Fibroblast of the conjunctiva (primary cell): ENCODE results near the gene PRKAG2.
"Not testable (repeated sequence)": the region's sequence is repeated elsewhere in the genome, so short reads cannot be mapped to it uniquely, and the experiment has no call there.

Experiments
- DNase-seq: peaks from one replicate; pipeline ENCODE4 v3.0.0-alpha.2; 2010; ENCODE audit warnings: low read depth

Gene PRKAG2

GRCh38 chr7:151834271-151835035, 42.5 kb downstream of the PRKAG2 start:
- DNase-seq: no peak

GRCh38 chr7:151833691-151834090, 43.2 kb downstream of the PRKAG2 start:
- DNase-seq: no peak

DNA sequence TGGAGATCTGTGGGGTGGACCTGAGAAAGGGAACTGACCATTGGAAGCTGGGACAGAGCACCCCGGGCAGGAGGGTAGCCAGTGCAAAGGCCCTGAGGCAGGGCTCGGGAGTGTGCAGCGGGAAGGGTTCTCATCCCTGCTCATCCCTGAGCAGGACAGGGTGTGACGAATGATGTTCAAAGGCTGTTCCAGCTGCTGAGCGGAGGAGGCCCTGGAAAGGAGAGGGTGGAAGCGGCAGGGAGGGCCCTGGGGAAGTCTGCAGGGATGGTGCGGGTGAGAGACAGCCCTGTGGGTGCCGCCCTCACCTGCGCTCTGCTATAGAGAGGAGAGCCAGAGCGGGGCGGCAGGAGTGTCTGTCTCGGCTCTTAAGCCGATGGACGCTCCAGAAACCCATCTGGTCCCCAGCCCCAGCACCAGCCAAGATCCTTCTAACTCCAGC, 43.7 kb downstream of the PRKAG2 start:
- no peak for DNase-seq

DNA sequence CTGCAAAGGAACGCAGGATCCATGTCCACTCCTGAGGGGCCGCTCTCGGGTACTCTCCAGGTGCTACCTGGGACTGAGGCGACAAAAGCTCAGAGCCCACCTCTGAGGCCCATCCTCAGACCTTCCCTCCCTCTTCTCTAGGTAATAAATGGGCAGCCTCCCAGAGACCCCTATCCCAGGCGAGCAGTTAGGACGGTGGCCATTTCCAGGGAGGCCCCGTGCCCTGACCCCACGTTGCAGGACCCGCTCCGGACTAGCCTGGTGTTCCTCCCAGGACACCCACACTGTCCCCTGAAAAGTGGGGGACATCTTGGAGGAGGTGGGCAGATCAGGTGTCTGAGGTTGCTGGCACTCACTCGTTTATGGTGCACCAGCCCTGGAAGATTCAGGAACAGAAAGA, 44.3 kb downstream of the PRKAG2 start:
- no peak for DNase-seq

DNA sequence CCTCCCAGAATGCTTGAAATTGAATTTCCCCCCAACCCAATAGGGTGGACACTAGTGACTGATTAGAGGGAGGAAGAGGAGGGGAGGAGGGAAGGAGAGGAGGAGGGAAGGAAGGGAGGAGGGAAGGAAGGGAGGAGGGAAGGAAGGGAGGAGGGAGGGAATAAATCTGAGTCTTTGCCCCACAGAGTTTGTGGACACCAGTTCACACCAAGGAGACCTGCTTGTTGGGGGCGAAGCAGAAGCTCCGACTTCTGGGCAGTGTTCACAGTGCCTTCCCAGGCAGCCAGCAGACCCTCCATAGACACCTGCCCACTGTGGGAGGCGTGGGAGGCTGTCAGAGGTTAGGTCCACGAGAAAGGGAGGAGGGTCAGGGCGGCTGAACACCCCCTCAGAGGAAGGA, 44.8 kb downstream of the PRKAG2 start:
- DNase-seq: no peak

GRCh38 chr7:151831606-151832005, 45.3 kb downstream of the PRKAG2 start:
- no peak for DNase-seq

DNA sequence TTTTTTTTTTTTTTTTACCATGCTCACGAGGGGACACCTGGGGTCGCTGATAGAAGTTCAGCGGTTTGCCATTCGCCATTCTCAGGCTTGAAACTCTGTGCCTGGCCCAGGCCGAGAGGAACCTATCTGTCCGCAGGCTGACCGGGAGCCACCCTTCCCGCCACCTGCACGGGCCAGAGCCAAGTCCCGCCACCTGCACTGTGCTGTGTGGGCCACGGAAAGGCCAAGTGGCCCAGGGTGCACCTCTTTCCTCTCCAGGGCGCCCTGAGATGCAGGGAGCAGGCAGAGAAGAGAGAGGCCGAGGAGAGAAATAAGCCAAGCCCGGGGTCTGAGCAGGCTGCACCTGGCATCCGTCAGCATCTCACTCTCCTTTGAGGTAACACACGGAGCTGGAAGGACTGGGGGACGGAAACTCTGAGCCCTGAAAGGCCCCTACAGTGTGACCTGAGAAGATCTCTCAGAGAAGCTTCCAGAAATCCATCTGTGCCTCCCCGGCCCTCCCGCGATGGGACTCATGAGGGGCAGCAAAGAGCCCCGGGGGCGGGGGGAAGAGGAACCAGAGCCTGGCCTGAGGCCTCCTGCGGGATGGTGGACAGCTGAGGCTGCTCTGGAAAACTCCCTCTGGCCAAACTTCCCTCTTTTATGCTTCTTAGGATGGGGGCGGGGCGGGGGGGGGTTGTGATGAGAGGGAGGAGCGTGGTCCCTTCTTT, 46.6 kb downstream of the PRKAG2 start:
- DNase-seq: no peak

- no peak for DNase-seq
These were observed 47.2 kb downstream of the PRKAG2 start for GRCh38 chr7:151829707-151830106.

- DNase-seq: no peak
These were observed 49.3 kb downstream of the PRKAG2 start for GRCh38 chr7:151827620-151828019.

DNA sequence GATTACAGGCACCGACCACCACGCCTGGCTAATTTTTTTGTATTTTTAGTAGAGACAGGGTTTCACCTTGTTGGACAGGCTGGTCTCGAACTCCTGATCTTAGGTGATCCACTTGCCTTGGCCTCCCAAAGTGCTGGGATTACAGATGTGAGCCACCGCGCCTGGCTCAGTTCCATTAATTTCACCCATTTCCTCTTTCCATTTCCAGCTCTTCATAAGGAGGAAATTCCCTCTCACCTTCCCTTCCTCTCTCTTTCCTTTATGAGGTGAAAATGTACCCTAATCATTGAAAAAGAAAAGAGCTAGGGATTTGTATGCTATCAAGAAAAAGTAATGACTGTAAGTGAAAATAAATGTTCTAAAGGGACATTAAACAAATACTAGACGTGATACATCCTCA, 50.6 kb downstream of the PRKAG2 start:
- not testable (repeated sequence) for DNase-seq

GRCh38 chr7:151825721-151826120, 51.2 kb downstream of the PRKAG2 start:
- DNase-seq: no peak

GRCh38 chr7:151824373-151824933, 52.5 kb downstream of the PRKAG2 start:
- no peak for DNase-seq

DNA sequence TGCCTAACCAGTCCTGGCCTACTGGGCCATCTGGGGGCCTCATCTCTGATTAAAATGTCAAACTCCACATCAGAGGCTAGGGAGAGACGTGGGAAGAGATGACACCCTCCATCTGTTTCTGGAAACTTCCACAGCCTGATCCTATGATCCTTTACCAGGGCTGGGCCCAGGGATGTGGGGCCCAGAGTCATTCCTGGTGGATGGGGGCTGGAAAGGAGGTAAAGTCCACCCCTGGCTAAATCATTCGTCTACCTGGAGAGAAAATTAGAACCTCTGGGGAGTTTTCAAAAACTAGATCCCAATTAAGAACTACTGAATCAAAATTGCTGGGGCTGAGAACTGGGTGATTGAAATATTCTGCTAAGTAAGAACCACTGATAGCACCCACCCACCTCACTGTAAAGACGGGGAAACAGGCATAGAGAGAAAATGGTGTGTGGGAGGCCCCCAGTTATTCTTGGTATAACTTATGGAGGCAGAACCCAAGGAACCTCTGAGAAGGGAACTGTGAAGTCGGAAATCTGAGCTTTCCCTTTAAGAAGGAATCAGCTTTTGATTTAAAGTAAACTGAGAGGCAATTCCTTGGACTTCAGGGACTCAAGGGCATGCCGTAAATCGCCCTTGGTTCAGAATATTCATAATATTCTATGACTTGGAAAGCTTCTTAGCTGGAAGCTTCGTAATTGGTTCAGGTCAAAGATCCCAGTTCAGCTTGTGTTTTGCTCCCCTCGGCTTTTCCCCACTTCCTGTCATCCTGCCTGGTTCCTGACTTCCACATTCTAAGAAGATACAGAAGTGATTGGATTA, 53.1 kb downstream of the PRKAG2 start:
- DNase-seq: no peak

- DNase-seq: no peak
These were observed 54.3 kb downstream of the PRKAG2 start for GRCh38 chr7:151822541-151823181.

DNA sequence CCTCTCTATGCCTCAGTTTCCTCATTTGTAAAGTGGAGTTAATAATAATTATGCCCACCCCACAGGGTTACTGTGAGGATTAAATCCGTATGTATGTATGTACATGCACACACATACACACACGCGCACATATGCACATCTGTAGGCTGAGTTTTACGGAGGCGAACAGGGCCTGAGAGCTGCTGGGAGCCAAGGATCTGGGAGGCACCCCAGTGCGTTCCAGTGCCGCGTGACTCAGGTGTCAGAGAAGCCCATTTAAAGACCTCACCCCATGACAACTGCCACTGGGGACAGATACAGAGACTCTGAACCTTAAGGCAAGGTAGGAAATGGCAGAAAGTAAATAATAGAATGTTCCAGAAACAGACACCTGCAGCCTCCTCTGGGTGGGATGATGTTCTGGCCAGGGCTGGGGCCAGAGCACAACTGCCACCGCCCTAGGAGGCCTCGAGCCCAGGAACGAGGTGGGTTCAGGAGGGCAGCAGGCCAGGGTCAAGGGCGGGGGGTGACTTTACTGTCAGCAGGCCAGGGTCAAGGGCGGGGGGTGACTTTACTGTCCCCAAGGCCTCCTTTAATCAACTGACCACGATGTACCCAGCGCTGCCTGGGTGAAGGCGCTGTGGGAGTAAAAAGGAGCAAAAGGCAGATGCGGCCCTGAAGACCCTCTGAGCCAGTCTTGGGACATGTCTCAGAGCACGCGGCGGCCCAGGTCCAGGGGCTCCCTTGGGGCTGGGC, 54.9 kb downstream of the PRKAG2 start:
- DNase-seq: no peak

GRCh38 chr7:151821226-151821625, 55.7 kb downstream of the PRKAG2 start:
- DNase-seq: no peak

- no peak for DNase-seq
These were observed 56.3 kb downstream of the PRKAG2 start for GRCh38 chr7:151820491-151821105.

- no peak for DNase-seq
These were observed 57.0 kb downstream of the PRKAG2 start for GRCh38 chr7:151819866-151820265.

DNA sequence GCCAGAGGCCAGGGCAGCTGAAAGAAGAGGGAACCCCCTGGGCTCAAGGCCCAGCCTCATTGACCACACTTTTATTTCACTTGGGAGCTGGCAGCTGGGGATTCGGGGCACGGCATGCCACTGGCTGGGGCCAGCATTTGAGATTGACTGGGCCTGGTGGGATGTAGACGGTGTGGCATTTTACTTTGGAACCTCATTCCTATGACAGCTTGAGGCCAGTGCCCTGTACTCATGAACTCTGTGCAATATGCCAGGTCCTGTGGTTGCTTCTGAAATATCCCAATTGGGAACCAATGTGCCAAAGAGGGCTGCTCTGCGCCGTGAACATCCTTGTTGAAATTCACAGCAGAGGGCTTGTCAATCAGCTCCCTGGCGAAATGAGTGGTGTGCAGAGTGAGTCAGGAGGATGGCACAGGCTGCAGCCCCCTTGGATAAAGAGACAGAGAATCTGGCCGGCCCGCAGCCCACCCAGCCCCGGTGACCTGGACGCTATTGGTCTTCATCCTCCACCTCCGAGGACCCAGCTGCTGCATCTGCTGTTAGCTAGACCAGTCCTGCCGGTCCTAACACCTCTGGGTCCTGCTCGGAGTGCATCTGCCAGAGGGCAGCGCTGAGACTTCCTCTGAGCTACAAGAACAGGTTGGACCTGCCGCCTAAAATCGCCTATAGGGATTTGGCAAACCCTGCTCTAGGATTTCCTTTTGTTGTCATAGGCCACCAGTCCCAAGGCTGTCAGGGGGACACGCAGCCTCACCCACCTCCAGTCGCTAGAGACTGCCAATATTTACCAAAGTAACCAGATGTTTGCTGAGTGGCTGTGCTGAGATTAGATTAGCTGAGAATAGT, 58.0 kb downstream of the PRKAG2 start:
- no peak for DNase-seq
